IMR-90 (cell line): ENCODE data around the gene MRPL54. TPM values are rescaled to one million over a fixed set of nuclear protein-coding genes. Genes with fewer than 3 reads are reported as not detected.

Experiments used
- ATAC-seq: fragments of 200-7000 bp; cut with Tn5 transposase; 2 replicates; pipeline ENCODE4 v1.9.1; 2020; ENCODE audit warnings: low read depth, mild to moderate bottlenecking, moderate library complexity
- BruUV-seq: library from RNA; stranded (reverse); fragments of 400-500 nt; replicated peaks from 2 replicates; lab custom pipeline; 2021; lab: Mats Ljungman, UMichigan
- CTCF ChIA-PET: fragments of 300-600 bp; formaldehyde crosslinking; extraction: SDS; loops from one replicate; lab custom pipeline; 2021; ENCODE audit warnings: antibody characterized with exemption; lab: Yijun Ruan, JAX
- POLR2A ChIA-PET: fragments of 300-600 bp; sonication (Branson Sonifier 250); formaldehyde crosslinking; loops from one replicate; lab custom pipeline; 2022; ENCODE audit warnings: antibody characterized with exemption; ENCODE audit not compliant: unreplicated experiment; lab: Charles Lee
- DNase-seq: peaks from one replicate; pipeline ENCODE4 v3.0.0; 2013
- H2AFZ ChIP-seq: replicated peaks from 2 replicates; pipeline ENCODE3; 2013; ENCODE audit warnings: low read length, mild to moderate bottlenecking; ENCODE audit not compliant: poor library complexity
- H2AK5ac ChIP-seq: 2 replicates; pipeline ENCODE4 v1.6.1; 2013; ENCODE audit warnings: low read depth, low read length, inconsistent platforms
- H2AK9ac ChIP-seq: replicated peaks from 2 replicates; pipeline ENCODE3; 2013; ENCODE audit warnings: mild to moderate bottlenecking, low read depth, low read length, moderate library complexity; ENCODE audit not compliant: poor library complexity
- H2BK120ac ChIP-seq: 2 replicates; pipeline ENCODE4 v1.6.1; 2013; ENCODE audit warnings: low read depth, low read length, inconsistent platforms
- H2BK15ac ChIP-seq: 3 replicates; pipeline ENCODE4 v1.6.1; 2013; ENCODE audit warnings: low read depth, low read length, inconsistent platforms
- H2BK20ac ChIP-seq: 2 replicates; pipeline ENCODE4 v1.6.1; 2013; ENCODE audit warnings: low read depth, mild to moderate bottlenecking, inconsistent platforms, low read length, moderate library complexity
- H2BK5ac ChIP-seq: 2 replicates; pipeline ENCODE4 v1.6.1; 2013; ENCODE audit warnings: mild to moderate bottlenecking, low read depth, low read length, inconsistent platforms; ENCODE audit not compliant: poor library complexity, severe bottlenecking
- H3K14ac ChIP-seq: replicated peaks from 2 replicates; pipeline ENCODE4 v1.6.1; 2013; ENCODE audit warnings: low read depth, low read length, inconsistent platforms
- H3K18ac ChIP-seq: 2 replicates; pipeline ENCODE4 v1.6.1; 2013; ENCODE audit warnings: low read depth, low read length, control low read depth
- H3K23ac ChIP-seq: 2 replicates; pipeline ENCODE4 v1.6.1; 2013; ENCODE audit warnings: low read depth, low read length, inconsistent platforms
- H3K27ac ChIP-seq: 2 replicates; pipeline ENCODE4 v1.5.1; 2013; ENCODE audit warnings: mild to moderate bottlenecking, control low read depth, low read length; ENCODE audit not compliant: insufficient read depth
- H3K27me3 ChIP-seq: 2 replicates; pipeline ENCODE4 v1.6.1; 2013; ENCODE audit warnings: low read length; ENCODE audit not compliant: control insufficient read depth, insufficient read depth
- H3K36me3 ChIP-seq: 2 replicates; pipeline ENCODE4 v1.6.1; 2013; ENCODE audit warnings: low read length, mixed read lengths; ENCODE audit not compliant: control insufficient read depth, insufficient read depth
- H3K4ac ChIP-seq: 2 replicates; pipeline ENCODE4 v1.6.1; 2013; ENCODE audit warnings: low read depth, low read length, inconsistent platforms
- H3K4me1 ChIP-seq: 2 replicates; pipeline ENCODE4 v1.6.1; 2013; ENCODE audit warnings: low read length, mixed read lengths; ENCODE audit not compliant: control insufficient read depth, insufficient read depth
- H3K4me2 ChIP-seq: 2 replicates; pipeline ENCODE4 v1.6.1; 2013; ENCODE audit warnings: low read depth, mild to moderate bottlenecking, control low read depth, low read length, moderate library complexity
- H3K4me3 ChIP-seq: 2 replicates; pipeline ENCODE4 v1.5.1; 2013; ENCODE audit warnings: low read depth, mild to moderate bottlenecking, control low read depth, low read length, moderate library complexity; ENCODE audit not compliant: insufficient read depth
- H3K56ac ChIP-seq: 2 replicates; pipeline ENCODE4 v1.6.1; 2013; ENCODE audit warnings: low read length, inconsistent platforms; ENCODE audit not compliant: insufficient read depth; ENCODE audit errors: extremely low read depth
- H3K79me1 ChIP-seq, 2 experiments: 2 replicates each; pipeline ENCODE4 v1.6.1; 2013; ENCODE audit warnings: low read length in 2 of 2, inconsistent platforms in 1 of 2, low read depth in 1 of 2
- H3K9ac ChIP-seq: 2 replicates; pipeline ENCODE4 v1.6.1; 2013; ENCODE audit warnings: low read depth, low read length, control low read depth
- H3K9me1 ChIP-seq: 2 replicates; pipeline ENCODE4 v1.6.1; 2013; ENCODE audit warnings: low read length, inconsistent platforms; ENCODE audit not compliant: insufficient read depth
- H3K9me3 ChIP-seq: 2 replicates; pipeline ENCODE4 v1.6.1; 2013; ENCODE audit warnings: low read length; ENCODE audit not compliant: control insufficient read depth, insufficient read depth
- H4K20me1 ChIP-seq: 2 replicates; pipeline ENCODE4 v1.6.1; 2013; ENCODE audit warnings: low read length, inconsistent platforms; ENCODE audit not compliant: insufficient read depth
- H4K5ac ChIP-seq: 2 replicates; pipeline ENCODE4 v1.6.1; 2013; ENCODE audit warnings: mild to moderate bottlenecking, low read depth, low read length, control low read depth
- H4K8ac ChIP-seq, 2 experiments: 2 replicates each; pipeline ENCODE4 v1.6.1; 2013; ENCODE audit warnings: low read depth in 2 of 2, low read length in 2 of 2, control low read depth in 1 of 2, inconsistent platforms in 1 of 2
- H4K91ac ChIP-seq: 2 replicates; pipeline ENCODE4 v1.6.1; 2013; ENCODE audit warnings: low read depth, low read length, inconsistent platforms; ENCODE audit not compliant: insufficient read depth
- MXI1 ChIP-seq: IDR thresholded peaks from 2 replicates; pipeline ENCODE4 v1.6.1; 2012; ENCODE audit warnings: low read depth, mild to moderate bottlenecking, low read length, moderate library complexity, borderline replicate concordance
- RCOR1 ChIP-seq: IDR thresholded peaks from 2 replicates; pipeline ENCODE4 v1.6.1; 2012; ENCODE audit warnings: mild to moderate bottlenecking, low read length, improper control_type of control experiment; ENCODE audit not compliant: insufficient replicate concordance
- WGBS, 2 experiments: methylation state at CpG; one replicate each; pipeline versions ENCODE4 v1.1.5 to v1.1.7; 2013; ENCODE audit warnings: missing lambda C conversion rate in 2 of 2; ENCODE audit not compliant: insufficient read length in 1 of 2; ENCODE audit errors: extremely low coverage in 2 of 2; 5-methylcytosine and 5-hydroxymethylcytosine counted together
- dilution Hi-C: fragments of 300-500 bp; cut with HindIII; formaldehyde crosslinking; loops from one replicate; pipeline ENCODE4 v1.14.3; 2018; ENCODE audit warnings: low sequenced_read_pairs; ENCODE audit not compliant: unreplicated experiment
- in situ Hi-C: fragments of 300-500 bp; cut with MboI; formaldehyde crosslinking; loops from 3 replicates; pipeline ENCODE4 v1.14.3; 2019; ENCODE audit warnings: low sequenced_read_pairs, inconsistent platforms, mixed read lengths
- intact Hi-C: fragments of 100-400 bp; cut with micrococcal nuclease; formaldehyde crosslinking; loops from 2 replicates; pipeline ENCODE4 v1.10.0; 2022
- polyA plus RNA-seq, 3 experiments: library from polyadenylated mRNA; depleted of rRNA; stranded (reverse); fragments of >200 nt; gene quantifications; 2 replicates each; pipeline ENCODE4 v1.2.3, GENCODE V29; 2012; ENCODE audit warnings: low replicate concordance in 1 of 3
- total RNA-seq: library from RNA; depleted of rRNA; stranded (reverse); fragments of >200 nt; gene quantifications from 2 replicates; pipeline ENCODE4 v1.2.3, GENCODE V29; 2012

Gene MRPL54
- total and polyA plus RNA-seq, 2 of the 4 experiments (the other 2 are of a cell fraction) = 55.9 to 75.7 TPM

GRCh38 chr19:3782330-3782729, 19.8 kb downstream of the MRPL54 start:
- Histone ChIP-seq H3K4me2 (no peak overlapping the region), H3K79me1 (no peaks in the 10 kb centered on the region), H4K20me1 (no peaks in the 10 kb centered on the region), H4K91ac (no peak overlapping the region), H3K27ac (no peak overlapping the region), H3K27me3 (peaks cover 19% of the 10 kb centered on the region), H3K9me3 (peaks cover 24% of the 10 kb centered on the region), H3K4ac (no peak overlapping the region), H2BK120ac (no peak overlapping the region), H2BK5ac (no peak overlapping the region), H4K5ac (no peak overlapping the region), H3K14ac (no peak overlapping the region), H3K9me1 (no peaks in the 10 kb centered on the region), H3K4me3 (no peak overlapping the region), H4K8ac (no peak overlapping the region), H2BK20ac (no peak overlapping the region), H3K56ac (no peak overlapping the region), H3K36me3 (no peaks in the 10 kb centered on the region), H3K18ac (no peak overlapping the region), H2AFZ (no peak overlapping the region), H2AK9ac (no peak overlapping the region), H2AK5ac (no peak overlapping the region), H3K23ac (no peak overlapping the region), H2BK15ac (no peak overlapping the region), H3K4me1 (no peaks in the 10 kb centered on the region), H3K9ac (no peak overlapping the region)
- dilution Hi-C loops (no loop called here), in situ Hi-C loops (no loop called here), intact Hi-C loops (no loop called here)
- DNase-seq (no peak), ATAC-seq (no peak)
- ChIA-PET POLR2A (no interaction called here), CTCF (no interaction called here)
- WGBS, 2 experiments = no CpG with 5 or more reads among the region's 1 CpG
- TF ChIP-seq MXI1 (no peak), RCOR1 (peak; percentile 82)
- BruUV-seq = no TSS peak
